ENCODE results near the gene RAE1.

- TF ChIP-seq POLR2A (IDR thresholded peaks at IDR 0.05; ENCODE audit: low read length) (no peak), GATA1 (IDR thresholded peaks at IDR 0.05; ENCODE audit: low read depth, low read length) (no peak)
Observed at GRCh38 chr20:57313230-57313629, 37.8 kb upstream of the RAE1 start.

Data from erythroblast (primary cell).